ENCODE measurements around the gene SLC6A3.

SLC6A3 gene

GRCh38 chr5:1349246-1349645, 96.0 kb downstream of the SLC6A3 start:
- peak in 1 of 2 experiments; percentile 61 for DNase-seq (ENCODE audit: low read depth in 1 of 2, low spot score in 1 of 2)
- in situ Hi-C loops (cut with HindIII; ENCODE audit: low pct_unique_long_range_greater_than_20kb, low sequenced_read_pairs), result no loop called here
- TF ChIP-seq JUND (IDR thresholded peaks at IDR 0.05; ENCODE audit: low read depth), result no peak

- no peak for TF ChIP-seq JUND (IDR thresholded peaks at IDR 0.05; ENCODE audit: low read depth)
- in situ Hi-C loops (cut with HindIII; ENCODE audit: low pct_unique_long_range_greater_than_20kb, low sequenced_read_pairs), result no loop called here
- no peak for DNase-seq (ENCODE audit: low read depth in 1 of 2, low spot score in 1 of 2)
Observed at GRCh38 chr5:1348986-1349245, 96.3 kb downstream of the SLC6A3 start.

- in situ Hi-C loops (cut with HindIII; ENCODE audit: low pct_unique_long_range_greater_than_20kb, low sequenced_read_pairs), result no loop called here
- DNase-seq (ENCODE audit: low read depth in 1 of 2, low spot score in 1 of 2), result no peak
- TF ChIP-seq JUND (IDR thresholded peaks at IDR 0.05; ENCODE audit: low read depth), result no peak
Observed at GRCh38 chr5:1347571-1347970, 97.7 kb downstream of the SLC6A3 start.

- in situ Hi-C loops (cut with HindIII; ENCODE audit: low pct_unique_long_range_greater_than_20kb, low sequenced_read_pairs), result no loop called here
- TF ChIP-seq JUND (IDR thresholded peaks at IDR 0.05; ENCODE audit: low read depth), result no peak
- DNase-seq (ENCODE audit: low read depth in 1 of 2, low spot score in 1 of 2), result no peak
Observed at GRCh38 chr5:1346627-1347440, 98.4 kb downstream of the SLC6A3 start.

GRCh38 chr5:1345876-1346626, 99.2 kb downstream of the SLC6A3 start:
- TF ChIP-seq JUND (IDR thresholded peaks at IDR 0.05; ENCODE audit: low read depth), result no peak
- no peak for DNase-seq (ENCODE audit: low read depth in 1 of 2, low spot score in 1 of 2)
- in situ Hi-C loops (cut with HindIII; ENCODE audit: low pct_unique_long_range_greater_than_20kb, low sequenced_read_pairs), result no loop called here

- no peak for TF ChIP-seq JUND (IDR thresholded peaks at IDR 0.05; ENCODE audit: low read depth)
- in situ Hi-C loops (cut with HindIII; ENCODE audit: low pct_unique_long_range_greater_than_20kb, low sequenced_read_pairs), result no loop called here
- DNase-seq (ENCODE audit: low read depth in 1 of 2, low spot score in 1 of 2), result peak; percentile 96 to 100
Observed at GRCh38 chr5:1344975-1345838, 100.0 kb downstream of the SLC6A3 start, which contains the start of gene CLPTM1L. Gene CLPTM1L (minus strand): TSS chr5:1345099. CDS start chr5:1344841, 258 bp downstream.

GRCh38 chr5:1343931-1344901, 101.0 kb downstream of the SLC6A3 start:
- in situ Hi-C loops (cut with HindIII; ENCODE audit: low pct_unique_long_range_greater_than_20kb, low sequenced_read_pairs), result no loop called here
- no peak for TF ChIP-seq JUND (IDR thresholded peaks at IDR 0.05; ENCODE audit: low read depth)
- DNase-seq (ENCODE audit: low read depth in 1 of 2, low spot score in 1 of 2), result peak in 1 of 2 experiments; percentile 49

GRCh38 chr5:1343315-1343751, 101.9 kb downstream of the SLC6A3 start:
- no peak for TF ChIP-seq JUND (IDR thresholded peaks at IDR 0.05; ENCODE audit: low read depth)
- in situ Hi-C loops (cut with HindIII; ENCODE audit: low pct_unique_long_range_greater_than_20kb, low sequenced_read_pairs), result no loop called here
- DNase-seq (ENCODE audit: low read depth in 1 of 2, low spot score in 1 of 2), result no peak

Data from T47D (cell line).